Stimulated activated naive CD8-positive, alpha-beta T cell treated with anti-CD3 and anti-CD28 coated beads, Interleukin-15, Interleukin-2, amounts not matched to agents 100 U/mL and 50 U/mL, for 24 hours (primary cell): Measurements from ENCODE around the gene ZC3H7B.
"Not testable (repeated sequence)": the region's sequence is repeated elsewhere in the genome, so short reads cannot be mapped to it uniquely, and the experiment has no call there.

ENCODE experiments used
- ATAC-seq: fragments of 150-1000 bp; cut with Tn5 transposase; one replicate; pipeline ENCODE4 v1.10.0; 2021
- DNase-seq: peaks from one replicate; pipeline ENCODE4 v3.0.0; 2021

ZC3H7B gene

DNA sequence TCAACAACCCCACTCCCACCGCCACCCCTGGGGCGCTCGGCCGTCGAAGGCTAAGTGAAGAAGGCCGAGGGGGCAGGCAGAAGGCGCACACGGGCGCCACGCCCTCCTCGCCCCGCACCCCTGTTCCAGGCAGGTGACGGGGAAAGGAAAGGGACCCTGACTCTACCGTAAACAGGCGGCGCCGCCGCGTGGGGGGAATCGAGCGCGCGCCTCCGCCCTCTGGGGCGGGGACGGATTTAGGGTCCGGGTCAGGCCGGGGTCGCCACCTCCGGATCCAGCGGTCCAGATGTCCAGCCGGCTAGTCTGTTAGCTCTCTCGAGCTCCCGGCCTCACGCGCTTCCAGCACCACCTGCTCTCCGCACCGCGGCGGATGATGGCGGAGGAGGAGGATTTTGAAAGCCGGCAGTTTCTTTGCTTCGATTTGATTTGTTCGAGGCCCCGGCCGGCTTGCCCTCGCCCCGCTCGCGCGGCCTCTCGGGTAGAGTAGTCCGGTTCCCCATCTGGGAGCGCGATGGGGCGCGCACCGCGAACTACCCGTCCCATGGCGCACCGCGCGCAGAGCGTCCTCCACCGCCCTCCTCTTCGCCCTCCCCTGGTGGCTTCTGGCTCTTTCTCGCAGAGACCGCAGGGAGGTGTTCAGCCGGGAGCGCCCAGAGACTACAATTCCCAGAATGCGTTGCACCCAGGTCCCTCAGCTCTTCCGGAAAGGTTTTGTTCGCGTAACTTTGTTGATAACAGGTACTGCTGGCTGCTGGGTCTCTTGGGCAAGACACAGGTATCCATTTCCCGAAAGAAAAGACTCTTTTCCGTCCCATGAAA, 15.3 kb upstream of the ZC3H7B start, which contains the start of gene RANGAP1:
Gene RANGAP1, minus strand, starts transcription at position 368 of the 819 bp plus-strand sequence. CDS start 5,143 bp downstream, outside the sequence.
- DNase-seq: peak; percentile 97
- ATAC-seq: peak; percentile 97

DNA sequence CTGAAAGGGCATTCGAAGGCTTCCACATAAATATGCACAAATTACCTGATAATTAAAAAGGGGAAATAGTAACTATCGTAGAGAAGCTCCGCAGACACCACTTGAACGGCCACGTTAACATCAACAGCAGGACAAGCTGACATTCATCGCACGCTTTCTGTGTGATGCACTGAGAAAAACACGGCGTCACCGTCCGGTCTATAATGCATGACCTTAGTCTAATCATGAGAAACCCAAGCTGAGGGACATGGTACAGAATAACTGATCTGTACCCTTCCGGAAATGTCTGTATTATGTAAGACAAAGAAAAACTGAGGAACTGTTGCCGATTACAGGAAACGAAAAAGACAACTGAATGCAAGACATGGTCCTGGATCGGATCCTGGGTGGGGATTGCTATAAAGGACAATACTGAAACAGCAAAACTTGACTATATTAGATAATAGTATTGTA, 14.7 kb upstream of the ZC3H7B start:
- peak; percentile 4 for ATAC-seq
- peak; percentile 46 for DNase-seq

DNA sequence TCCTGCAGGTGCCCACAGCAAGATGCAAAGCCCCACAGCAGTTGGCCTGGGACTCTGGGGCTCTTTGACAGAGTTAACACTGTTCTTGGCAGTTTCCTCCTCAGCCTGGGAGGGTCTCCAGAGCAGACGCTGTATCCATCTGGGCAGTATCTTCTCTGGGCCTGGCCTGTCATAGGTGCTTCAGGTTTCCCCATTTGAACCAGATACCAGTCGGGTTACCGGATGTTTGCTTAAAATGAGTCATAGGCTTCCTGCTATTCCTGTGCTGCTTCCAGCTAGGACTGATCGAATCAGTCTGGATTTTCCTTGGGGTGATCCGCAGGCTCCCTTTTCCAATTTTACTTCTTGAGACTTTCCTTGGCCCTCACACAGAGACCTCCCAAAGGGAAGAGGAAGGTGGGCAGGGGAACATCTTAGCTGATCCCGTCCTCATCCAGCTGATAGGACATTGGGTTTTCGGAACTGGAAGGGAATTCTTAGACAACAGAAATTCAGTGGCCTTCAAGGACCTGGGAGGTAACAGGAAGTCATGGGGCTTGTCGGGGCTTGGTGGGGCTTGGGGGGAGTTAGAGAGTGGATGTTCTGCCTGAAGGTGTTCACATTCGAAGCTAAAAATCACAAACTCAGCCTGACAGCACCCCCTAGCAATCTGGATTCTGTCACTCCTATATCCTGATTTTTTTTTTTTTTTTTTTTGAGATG, 12.9 kb upstream of the ZC3H7B start:
- no peak for ATAC-seq
- DNase-seq: no peak

DNA sequence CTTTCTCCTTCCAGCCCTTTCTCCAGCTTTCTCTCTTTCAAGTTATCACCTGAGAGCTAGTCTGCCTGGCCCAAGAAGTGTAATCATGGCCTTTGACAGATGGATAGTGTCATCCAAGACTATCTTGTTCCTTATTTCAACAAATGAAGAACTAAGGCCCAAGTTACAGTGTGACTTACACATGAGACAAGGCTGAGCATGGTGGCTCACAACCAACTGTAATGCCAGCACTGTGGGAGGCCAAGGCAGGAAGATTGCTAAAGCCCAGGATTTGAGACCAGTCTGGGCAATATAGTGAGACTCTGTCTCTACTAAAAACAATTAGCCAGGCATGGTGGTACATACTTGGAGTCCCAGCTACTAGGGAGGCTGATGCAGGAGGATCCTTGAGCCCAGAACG, 11.7 kb upstream of the ZC3H7B start:
- ATAC-seq: no peak
- DNase-seq: no peak

DNA sequence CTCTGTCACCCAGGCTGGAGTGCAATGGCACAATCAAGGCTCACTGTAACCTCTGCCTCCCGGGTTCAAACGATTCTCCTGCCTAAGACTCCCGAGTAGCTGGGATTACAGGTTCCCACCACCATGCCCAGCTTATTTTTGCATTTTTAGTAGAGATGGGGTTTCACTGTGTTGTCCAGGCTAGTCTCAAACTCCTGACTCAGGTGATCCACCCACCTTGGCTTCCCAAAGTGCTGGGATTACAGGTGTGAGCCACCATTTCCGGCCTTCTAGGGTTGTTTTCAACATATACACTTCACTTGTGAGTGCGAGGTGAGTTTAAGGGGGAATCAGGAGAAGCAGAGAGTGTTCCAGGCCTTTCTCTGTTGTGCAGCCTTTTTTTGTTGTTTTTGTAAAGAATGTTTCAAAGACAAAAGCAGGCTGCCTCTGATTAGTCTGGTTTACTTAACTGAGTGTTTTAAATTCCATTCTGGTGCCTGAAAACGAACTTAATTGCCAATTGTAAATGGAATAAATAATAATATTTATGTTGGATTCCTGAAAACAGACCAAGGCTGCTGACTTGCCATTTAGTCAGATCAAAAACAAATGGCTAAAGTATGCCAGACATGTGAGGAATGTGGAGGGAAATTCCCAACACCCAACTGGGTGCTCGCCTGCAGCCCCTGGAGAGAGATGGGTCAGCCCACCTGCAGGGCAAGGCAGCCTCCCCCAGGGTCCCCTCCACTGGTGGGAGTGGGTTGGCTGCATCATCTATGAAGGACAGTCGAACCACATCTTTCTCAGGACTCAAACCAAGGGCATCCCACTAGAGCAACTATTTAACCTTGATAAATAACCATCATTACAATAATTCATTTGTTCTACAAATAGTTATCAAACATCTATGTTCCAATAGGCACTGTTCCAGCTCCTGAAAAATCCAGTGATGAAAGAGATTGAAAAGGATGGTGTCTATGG, 10.8 kb upstream of the ZC3H7B start:
- ATAC-seq: no peak
- DNase-seq: no peak

DNA sequence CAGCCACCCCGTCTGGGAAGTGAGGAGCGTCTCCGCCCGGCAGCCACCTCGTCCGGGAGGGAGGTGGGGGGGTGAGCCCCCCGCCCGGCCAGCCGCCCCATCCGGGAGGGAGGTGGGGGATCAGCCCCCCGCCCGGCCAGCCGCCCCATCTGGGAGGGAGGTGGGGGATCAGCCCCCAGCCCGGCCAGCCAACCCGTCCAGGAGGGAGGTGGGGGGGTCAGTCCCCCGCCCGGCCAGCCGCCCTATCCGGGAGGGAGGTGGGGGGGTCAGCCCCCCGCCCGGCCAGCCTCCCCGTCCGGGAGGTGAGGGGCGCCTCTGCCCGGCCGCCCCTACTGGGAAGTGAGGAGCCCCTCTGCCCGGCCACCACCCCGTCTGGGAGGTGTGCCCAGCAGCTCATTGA, 6.5 kb upstream of the ZC3H7B start:
- not testable (repeated sequence) for DNase-seq, ATAC-seq

DNA sequence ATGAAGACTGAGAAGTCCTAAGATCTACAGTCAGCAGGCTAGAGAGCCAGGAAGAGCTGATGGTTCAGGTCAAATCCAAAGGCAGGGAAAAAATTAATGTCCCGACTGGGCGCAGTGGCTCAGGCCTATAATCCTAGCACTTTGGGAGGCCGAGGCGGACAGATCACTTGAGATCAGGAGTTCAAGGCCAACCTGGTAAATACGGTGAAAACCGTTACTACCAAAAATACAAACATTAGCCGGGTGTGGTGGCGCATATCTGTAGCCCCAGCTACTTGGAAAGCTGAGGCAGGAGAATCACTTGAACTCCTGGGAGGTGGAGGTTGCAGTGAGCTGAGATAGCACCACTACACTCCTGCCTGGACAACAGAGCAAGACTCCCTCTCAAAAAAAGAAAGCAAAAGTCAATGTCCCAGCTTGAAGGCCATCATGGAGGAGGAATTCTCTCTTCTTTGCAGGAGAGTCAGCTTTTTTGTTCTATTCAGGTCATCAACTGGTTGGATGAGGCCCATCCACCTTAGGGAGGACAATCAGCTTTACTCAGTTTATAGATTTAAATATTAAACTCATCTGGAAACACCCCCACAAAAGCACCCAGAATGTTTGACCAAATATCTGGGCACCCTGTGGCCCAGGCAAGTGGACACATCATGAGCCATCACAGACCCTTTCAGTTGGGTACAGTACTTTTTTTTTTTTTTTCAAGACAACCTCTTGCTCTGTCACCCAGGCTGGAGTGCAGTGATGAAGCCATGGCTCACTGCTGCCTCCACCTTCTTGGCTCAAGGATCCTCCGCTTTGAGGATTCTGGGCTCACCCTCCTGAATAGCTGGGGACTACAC, 4.3 kb upstream of the ZC3H7B start:
- DNase-seq (no peak), ATAC-seq (no peak)

DNA sequence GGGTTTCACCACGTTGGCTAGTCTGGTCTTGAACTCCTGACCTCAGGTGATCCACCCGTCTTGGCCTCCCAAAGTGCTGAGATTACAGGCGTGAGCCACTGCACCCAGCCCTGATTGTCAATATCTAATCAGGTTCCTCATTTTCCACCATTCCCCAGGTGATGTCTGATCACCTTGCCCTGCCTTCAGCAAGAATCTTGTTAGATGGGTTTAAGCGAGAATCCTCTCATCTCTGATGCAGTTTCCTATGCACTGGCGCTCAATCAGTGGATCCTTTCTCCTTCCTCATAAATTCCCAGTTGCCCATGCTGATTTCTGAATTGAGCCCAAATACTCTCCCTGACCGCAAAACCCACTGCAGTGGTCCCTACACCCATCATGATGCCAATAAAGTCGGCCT, 664 bp upstream of the ZC3H7B start:
- DNase-seq: no peak
- ATAC-seq: no peak

DNA sequence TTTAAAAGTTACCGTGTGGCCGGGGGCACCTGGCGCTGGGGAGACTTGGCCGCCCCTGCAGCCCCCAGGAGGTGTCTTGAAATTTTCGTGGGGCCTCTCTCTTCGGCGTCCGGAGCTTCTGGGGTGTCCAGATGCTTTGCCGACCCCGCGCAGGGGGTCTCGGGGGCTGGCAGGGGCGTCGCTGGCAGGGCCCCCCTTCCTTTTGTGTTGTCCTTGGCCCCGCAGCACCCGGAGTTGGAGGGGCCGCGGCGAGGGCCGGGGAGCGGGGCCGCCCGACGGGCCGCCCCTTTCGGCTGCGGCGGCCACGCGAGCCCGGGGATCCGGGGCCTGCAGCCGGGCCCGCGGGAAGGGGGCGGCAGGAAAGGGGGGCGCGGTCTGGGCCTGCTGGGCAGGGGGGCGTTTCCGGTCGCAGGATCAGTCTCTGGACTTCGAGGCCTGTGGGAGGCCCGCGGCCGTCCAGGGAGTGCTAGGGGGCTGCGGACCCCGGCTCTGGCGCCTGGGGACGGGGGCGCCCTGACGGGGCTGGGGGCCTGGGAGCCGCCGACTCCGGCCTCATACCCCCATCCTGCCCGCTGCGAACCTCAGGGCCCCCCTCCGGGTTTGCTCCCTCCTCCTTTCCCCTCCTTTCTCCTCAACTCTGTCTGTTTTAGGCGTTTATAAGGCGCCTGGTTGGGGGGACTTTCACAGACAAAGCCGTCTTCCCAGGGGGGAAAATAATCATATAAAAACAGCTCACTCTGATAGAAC, 869 bp downstream of the ZC3H7B start:
- DNase-seq (peak; percentile 32), ATAC-seq (no peak)

DNA sequence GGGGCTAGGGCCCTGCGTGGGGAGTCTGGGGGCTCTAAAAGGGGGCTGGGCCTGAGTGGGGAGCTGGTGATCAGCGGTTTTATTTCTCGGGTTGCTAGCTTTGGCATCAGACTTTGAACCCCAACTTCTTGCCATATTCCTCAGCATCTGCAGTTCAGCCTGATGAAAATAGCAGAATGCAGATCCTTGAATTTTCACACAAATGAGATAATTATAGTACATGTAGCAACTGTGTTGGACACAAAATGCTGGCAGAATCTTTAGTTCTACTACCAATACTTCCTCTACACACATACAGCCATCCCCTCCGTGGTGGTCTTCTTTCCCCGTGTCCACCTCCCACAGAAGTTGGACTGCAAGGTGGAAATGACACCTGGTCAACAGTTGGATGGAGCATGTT, 1.5 kb downstream of the ZC3H7B start:
- ATAC-seq: no peak
- no peak for DNase-seq

DNA sequence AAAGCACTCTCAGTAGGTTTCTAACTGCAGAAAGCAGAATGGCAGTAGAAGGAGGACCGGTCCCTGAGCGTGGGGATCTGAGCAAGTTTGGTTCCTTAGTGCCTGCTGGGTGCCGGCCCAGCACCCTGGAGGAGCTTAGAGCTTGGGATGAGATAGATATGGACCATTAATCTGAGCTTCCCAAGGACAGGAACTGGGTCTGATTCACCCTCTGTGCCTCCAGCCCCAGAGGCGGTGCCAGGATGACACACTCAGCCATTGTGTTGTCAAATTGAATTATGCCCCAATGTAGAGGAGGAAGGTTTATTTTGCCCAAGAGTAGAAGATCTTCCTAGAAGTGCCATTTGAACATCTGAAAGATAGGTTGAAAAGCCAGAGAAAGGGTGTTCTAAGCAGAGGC, 4.3 kb downstream of the ZC3H7B start:
- DNase-seq (no peak), ATAC-seq (no peak)

DNA sequence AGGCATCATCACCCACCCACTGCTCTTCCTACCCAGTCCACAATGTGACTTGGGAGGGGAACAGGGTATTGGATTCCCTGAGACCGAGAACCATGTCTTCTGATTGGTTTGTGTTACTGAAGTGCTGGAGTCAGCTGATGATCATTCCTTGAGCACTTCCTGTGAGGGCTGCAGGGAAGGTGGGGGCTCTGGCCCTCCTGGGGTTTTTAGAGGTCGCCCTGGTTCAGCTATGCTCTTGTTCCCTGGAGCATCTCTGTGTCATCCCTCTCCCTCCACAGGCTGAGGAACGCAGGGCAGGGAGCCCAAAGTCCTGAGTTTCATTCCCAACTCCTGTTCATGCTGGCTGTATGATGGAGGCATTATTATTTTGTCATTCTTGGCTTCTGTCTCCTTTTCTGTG, 6.7 kb downstream of the ZC3H7B start:
- ATAC-seq: no peak

DNA sequence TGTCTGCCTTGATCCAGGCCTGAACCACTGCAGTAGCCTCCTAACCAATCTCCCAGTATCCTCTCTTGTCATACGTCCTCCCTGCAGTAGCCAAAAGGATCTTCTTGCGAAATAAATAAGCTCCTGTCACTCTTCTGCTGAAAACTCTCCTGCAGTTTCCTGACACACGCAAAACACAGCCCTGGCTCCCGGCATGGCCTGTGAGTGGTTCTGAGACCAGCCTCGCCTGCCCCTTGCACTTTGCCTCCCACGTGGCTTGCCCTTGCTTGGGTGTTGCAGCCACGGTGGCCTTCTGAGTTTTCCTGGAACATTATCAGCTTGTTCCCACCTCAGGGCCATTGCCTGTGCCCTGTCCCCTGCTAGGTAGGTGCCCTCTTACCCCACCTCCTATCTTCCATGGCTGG, 7.2 kb downstream of the ZC3H7B start:
- DNase-seq (no peak), ATAC-seq (no peak)

More for the DNA sequence above, 6.7 kb downstream of the ZC3H7B start:
- DNase-seq: no peak

DNA sequence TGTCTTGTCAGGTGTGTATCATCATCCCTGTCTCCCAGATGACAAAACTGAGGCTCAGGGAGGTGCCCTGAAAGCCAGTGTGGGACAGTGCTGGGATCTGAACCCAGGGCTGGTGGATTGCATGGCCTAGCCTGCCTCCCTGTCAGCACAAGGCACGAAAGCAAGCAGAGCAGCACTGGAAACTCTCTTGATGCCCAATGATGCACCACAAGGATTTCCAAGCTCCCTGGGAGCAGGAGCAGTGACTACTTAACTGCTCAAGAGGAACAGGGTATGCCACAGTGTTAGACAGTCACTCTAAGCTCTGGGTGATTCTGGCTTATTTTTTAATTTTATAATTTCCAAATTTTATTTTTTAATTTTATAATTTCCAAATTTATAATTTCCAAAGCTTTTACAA, 9.0 kb downstream of the ZC3H7B start:
- DNase-seq: no peak
- ATAC-seq: no peak

DNA sequence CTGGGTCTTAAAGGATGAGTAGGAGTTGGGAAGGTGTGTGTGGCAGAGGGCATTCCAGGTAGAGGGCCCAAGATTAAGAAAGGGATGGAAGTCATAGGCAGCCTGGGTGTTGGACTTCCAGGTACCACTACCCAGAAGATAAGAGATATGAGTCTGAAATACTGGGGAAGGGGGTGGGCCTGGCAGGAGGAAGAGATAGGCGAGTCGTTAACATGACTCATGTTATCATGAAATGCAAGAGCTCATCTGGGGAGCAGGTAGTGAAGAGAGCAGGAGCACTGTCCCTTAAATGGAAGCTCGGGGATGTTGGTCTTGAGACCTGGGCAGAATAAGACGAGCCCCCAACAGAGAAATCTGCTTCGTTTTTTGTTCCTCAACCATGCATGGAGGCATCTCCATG, 10.2 kb downstream of the ZC3H7B start:
- ATAC-seq (peak; percentile 49), DNase-seq (no peak)

DNA sequence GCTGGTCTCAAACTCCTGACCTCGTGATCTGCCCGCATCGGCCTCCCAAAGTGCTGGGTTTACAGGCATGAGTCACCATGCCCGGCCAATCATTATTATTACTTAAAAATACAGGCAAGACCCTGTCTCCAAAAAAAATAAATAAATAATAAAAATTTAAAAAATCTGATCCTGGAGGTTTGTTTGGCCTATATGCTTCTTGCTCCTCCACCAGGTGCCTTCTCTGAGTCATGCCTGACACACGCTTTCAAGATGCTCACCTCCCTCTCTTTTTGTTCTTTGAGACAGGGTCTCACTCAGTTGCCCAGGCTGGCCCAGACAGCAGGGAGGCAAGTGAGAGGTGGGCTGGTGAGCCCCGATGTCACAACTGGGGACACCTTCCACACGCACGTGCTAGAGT, 13.5 kb downstream of the ZC3H7B start:
- ATAC-seq: no peak
- DNase-seq: no peak

DNA sequence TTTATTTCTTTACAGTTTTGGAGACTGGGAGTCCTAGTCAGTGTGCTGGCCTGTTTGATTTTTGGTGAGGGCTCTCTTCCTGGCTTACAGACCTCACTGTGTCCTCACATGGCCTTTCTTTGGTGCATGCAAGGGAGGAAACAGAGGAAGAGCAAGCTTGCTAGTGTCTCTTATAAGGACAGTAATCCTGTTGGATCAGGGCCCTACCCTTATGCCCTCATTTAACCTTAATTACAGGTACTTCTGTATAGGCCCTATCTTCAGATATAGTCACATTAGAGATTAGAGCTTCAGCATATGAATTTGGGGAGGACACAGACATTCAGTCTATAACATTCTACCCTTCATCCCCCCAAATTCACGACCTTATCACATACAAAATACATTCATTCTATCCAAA, 14.3 kb downstream of the ZC3H7B start:
- DNase-seq (no peak), ATAC-seq (no peak)

DNA sequence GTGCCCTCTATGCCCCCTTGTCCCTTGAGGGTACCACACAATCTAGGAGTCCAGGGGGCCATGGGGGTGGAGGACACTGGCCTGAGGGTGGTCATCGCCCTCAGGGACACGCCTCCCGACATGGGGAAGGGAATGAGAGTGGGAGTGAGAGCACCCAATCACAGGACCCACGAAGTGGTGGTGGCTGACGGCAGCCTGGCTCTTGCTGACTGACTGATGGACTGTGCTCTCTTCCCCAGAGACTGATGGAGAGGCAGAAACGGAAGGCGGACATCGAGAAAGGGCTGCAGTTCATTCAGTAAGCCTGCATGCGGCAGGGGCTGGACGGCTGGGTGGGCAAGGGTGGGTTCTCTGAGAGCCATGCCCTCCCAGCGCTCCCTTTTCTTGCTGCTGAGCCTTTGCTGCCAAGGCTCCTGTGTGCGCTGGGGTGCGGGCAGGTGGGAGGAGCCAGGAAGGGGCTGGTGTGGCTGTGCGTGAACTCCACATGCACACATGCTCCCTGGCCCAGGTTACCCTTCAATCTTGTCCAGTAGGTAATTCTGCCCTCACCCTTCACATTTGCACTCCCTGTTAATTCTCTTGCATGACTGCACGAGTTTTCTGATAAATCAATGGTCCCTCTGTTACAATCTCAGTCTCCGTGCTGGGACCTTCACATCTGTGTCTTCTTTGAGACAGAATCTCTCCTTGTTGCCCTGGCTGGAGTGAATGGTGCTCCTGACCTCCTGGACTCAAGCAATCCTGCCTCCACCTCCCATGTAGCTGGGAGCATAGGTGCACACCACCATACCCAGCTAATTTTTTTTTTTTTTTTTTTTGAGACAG, 19.3 kb downstream of the ZC3H7B start:
- ATAC-seq (no peak), DNase-seq (no peak)

DNA sequence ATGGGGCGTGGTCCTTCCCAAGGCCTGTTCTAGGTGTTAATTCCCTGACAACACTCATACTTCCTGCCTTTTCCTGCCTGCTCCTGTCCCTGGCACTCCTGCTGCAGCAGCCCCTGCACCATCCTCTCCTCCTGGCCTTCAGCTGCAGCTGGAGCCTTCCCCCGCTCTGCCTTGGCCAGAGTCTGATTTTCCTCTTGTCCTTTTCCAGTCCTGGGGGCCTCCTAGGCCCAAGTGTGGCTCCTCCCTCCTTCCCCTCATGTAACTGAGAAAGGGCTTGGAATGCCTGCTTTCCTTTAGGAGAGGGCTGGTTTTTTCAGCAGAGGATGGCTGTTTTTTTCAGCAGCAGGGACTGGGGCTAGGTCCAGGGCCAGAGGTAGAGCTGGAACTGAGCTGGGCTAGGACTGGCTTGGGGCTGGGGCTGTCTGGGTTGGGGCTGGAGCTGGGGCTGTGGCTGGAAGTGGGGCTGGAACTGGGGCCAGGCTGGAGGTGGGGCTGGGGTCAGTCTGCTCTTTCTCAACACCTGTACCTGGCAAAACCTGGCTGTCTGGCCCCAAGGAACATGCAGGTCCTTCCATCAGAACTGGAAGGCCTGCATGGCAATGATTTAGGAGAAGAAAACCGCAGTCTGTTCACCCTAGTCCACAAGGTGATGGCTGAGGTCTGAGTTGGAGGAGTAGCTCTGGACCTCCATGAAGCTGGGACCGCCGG, 23.6 kb downstream of the ZC3H7B start:
- ATAC-seq: no peak
- no peak for DNase-seq
